HT1080 (cell line): Measurements from ENCODE around the gene ACOT7. TPM values are rescaled to one million over a fixed set of nuclear protein-coding genes. Genes with fewer than 3 reads are reported as not detected.
"Not testable (repeated sequence)": the region's sequence is repeated elsewhere in the genome, so short reads cannot be mapped to it uniquely, and the experiment has no call there.

Source experiments
- DNase-seq: peaks from one replicate; pipeline ENCODE4 v3.0.0-alpha.2; 2015; ENCODE audit warnings: low read depth
- polyA plus RNA-seq, 2 experiments: library from polyadenylated mRNA; depleted of rRNA; stranded (reverse); fragments of >200 nt; gene quantifications; 2 replicates each; pipeline ENCODE4 v1.2.3, GENCODE V29; 2015
- total RNA-seq: library from RNA; depleted of rRNA; stranded (reverse); fragments of >200 nt; shearing (Covaris generic); gene quantifications from 2 replicates; pipeline ENCODE4 v1.2.3, GENCODE V29; 2014; rRNA removed

Gene ACOT7
- 101 and 179 TPM in 2 replicates for total RNA-seq
- 251 and 252 TPM in 2 replicates for polyA plus RNA-seq (2015; cell fraction: cytosol; rRNA removed)
- polyA plus RNA-seq (2015; cell fraction: nucleus; rRNA removed) = 169 and 180 TPM in 2 replicates

GRCh38 chr1:6393400-6394187 lies at the start of gene ACOT7:
TSS of gene ACOT7 (minus strand) at chr1:6393767. CDS start at chr1:6393399, 368 bp downstream.
- DNase-seq = peak; percentile 89

DNA sequence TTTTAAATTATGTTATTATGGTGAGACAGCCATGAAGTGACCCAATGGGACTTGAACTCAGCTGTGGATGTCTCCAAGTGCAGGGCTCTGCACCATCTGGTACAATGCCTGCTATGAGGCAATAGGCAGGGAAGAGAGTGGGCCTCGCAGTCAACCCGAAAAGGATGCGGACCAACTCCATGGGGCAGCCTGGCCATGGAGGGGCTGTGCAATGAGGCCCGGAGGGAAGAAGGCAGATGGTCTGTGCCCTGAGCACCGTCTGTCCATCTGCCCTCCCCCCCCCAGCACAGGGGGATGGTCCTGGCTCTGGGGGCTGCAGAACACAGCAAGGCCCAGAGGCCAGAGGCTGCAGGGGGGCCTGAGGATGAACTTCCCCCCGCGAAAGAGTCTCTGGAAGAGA lies 48.0 kb upstream of the ACOT7 start:
- DNase-seq = no peak

- DNase-seq = no peak
These were observed 46.9 kb upstream of the ACOT7 start for GRCh38 chr1:6440198-6441126.

- peak; percentile 69 for DNase-seq
These were observed 44.5 kb upstream of the ACOT7 start for GRCh38 chr1:6438047-6438525.

DNA sequence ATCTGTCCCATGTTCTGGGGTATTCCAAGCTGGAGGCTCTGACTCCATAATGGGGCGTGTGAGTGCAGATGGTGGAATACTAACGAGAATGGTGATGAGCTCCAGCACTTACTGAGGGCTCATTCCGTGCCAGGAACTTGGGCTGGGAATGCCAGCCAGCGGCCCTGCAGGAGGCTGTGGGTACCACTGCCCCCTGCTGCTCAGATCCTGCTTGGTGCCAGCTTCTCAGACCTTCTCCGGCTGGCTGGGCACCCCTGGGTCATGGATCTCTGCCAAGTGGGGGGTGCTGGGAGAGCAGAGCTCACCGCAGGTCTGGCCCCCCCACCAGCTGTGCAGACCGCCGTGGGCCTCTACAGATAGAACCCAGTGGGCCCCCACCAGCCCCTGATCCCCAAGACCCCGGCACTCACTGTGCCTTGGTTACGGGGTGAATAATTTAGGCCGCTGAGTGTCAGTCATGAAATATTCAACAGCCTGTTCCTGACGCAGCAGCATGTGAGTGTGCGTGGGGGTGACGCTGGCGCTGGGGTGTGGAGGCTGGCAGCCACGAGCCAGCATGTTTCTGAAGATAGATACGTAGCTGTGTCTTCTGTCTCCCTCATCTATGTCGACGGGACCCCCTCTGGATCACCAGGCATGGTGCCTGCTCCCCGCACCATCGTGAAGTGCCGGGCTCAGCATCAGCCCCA lies 43.6 kb upstream of the ACOT7 start:
- DNase-seq = peak; percentile 55

GRCh38 chr1:6436277-6436676 lies 42.7 kb upstream of the ACOT7 start:
- not testable (repeated sequence) for DNase-seq

- no peak for DNase-seq
These were observed 42.0 kb upstream of the ACOT7 start for GRCh38 chr1:6435547-6435946.

- no peak for DNase-seq
These were observed 41.6 kb upstream of the ACOT7 start for GRCh38 chr1:6435129-6435528.

DNA sequence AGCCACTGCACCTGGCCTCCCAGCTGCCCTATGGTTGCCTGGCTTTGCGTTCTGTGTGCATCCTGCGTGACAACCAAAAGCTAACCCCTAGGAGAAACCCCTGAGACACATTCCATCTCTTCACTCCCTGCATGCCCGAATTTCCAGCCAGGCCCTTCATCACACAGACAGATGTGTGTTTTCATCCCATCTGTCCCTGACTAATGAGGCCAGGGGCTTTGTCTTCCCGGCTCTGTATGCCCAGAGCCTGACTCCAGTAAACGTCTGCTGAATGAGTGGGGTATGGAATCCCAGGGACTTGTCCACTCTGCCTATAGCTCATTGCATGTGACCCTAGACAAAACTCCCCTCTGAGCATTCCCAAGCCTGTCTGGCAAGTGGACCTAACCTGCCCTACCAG lies 40.6 kb upstream of the ACOT7 start:
- DNase-seq = no peak

DNA sequence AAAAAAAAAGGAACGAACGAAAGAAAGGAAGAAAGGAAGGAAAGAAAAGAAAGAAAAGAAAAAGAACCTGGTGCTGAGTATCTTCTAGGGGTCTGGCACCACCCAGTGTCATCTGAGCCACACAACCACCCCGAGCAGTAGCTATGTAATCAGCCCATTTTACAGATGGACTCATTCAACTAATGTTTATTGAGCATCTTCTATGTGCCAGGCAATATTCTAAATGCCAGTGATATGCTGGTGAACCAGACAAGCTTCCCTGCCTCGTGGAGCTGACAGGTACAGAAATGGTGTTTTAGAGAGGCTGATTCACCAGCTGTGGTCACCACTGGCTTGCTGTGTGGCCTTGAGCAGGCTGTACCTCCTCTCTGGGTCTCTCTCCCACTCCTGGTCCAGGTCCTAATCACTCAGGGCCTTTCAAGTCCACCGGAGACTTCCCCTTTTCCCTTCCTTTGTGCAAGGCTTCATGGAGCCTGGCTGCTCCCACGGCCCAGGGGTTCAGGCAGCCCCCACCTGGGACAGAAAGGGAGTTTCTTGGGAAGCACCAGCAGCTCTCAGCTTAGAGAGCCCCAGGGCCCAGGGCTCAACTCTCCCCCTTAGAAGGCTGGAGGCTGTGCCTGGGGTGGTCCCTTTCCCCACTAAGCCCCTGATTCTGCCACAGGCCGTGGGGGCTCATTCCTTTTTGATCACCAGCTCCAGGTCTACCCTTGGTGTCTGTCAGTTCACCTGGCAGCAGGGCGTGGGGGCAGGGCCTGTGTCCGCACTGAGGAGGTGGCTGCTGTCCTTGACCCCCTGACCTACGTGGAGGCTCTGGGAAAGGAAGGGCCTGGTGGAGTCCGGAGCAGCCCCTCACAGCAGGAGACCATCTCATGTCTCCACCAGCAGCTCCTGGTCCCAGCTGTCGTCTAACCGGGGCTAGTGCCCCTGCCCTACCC lies 38.3 kb upstream of the ACOT7 start:
- DNase-seq = not testable (repeated sequence)

- not testable (repeated sequence) for DNase-seq
These were observed 36.3 kb upstream of the ACOT7 start for GRCh38 chr1:6429660-6430411.

DNA sequence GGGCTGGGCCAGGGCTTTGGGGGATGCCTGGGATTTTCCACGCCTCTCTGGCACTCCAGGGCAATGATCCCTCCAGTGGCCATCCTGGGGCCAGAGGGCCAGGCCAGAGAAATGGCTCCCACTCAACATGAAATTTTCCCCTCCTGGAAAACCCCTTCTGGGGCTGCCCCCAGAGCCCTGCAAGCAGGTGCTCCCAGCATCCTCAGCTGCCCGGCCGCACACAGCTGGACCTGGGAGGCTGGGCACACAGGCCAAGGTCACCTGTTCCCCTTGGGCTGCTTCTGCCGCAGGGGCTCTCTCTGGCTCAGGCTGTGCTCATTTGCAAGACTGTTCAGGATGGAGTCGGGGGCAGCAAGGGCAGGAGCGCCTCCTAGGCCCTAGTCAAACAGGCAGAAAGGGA lies 34.9 kb upstream of the ACOT7 start:
- DNase-seq = not testable (repeated sequence)

- DNase-seq = no peak
These were observed 34.1 kb upstream of the ACOT7 start for GRCh38 chr1:6427441-6428390.

DNA sequence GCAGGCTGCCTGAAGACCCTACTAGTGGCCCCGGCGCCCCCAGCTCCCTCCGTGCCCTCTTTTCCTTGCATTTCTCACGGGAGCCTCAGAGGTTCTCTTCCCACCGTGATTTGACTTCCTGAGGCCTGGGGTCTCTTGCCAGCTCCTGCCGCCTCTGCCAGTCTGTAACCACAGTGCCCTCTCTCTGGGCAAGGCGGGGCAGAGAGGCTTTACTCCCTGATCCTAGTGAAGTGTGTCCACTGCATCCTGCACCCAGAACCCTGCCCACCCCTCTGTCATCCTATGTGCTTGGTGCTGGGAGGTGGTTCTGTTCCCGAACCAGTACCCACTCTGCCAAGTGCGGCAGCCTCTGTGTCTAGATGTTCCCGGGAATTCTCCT lies 33.4 kb upstream of the ACOT7 start:
- DNase-seq = no peak

- DNase-seq = no peak
These were observed 32.9 kb upstream of the ACOT7 start for GRCh38 chr1:6426277-6426971.

- DNase-seq = no peak
These were observed 32.1 kb upstream of the ACOT7 start for GRCh38 chr1:6425658-6426057.
